Measurements from ENCODE around the gene DUOXA2. TPM values are rescaled to one million over a fixed set of nuclear protein-coding genes. Genes with fewer than 3 reads are reported as not detected.

The DUOXA2 gene
- polyA plus RNA-seq, 1 donor from 2014 or later, result not detected

- no peak overlapping the region for H3K4me2 ChIP-seq (ENCODE audit: low read length)
- no peaks in the 10 kb centered on the region for H3K9me3 ChIP-seq (ENCODE audit: low read length)
- H3K9ac ChIP-seq (ENCODE audit: low read length), result no peak overlapping the region
- H3K27ac ChIP-seq (ENCODE audit: low read length), result no peak overlapping the region
- H3K36me3 ChIP-seq (ENCODE audit: insufficient read depth, low read length), result no peaks in the 10 kb centered on the region
- H3K27me3 ChIP-seq (ENCODE audit: insufficient read depth, low read depth, low read length), result peaks cover 95% of the 10 kb centered on the region
- H3F3A ChIP-seq (ENCODE audit: insufficient read depth, low read length, poor library complexity, severe bottlenecking), result no peaks in the 10 kb centered on the region
- H3K79me2 ChIP-seq (replicated peaks; ENCODE audit: insufficient read depth, low read length), result no peaks in the 10 kb centered on the region
- no peak for TF ChIP-seq RAD21 (conservative IDR thresholded peaks at IDR 0.05)
- TF ChIP-seq TAF1 (IDR thresholded peaks at IDR 0.05; ENCODE audit: low read depth), result no peak
- TF ChIP-seq SMC3 (conservative IDR thresholded peaks at IDR 0.05; ENCODE audit: poor library complexity), result no peak
- TF ChIP-seq EZH2 (IDR thresholded peaks at IDR 0.05; ENCODE audit: borderline replicate concordance, insufficient read depth, low read length, poor library complexity, severe bottlenecking), result no peak
- no peak for TF ChIP-seq MXI1 (conservative IDR thresholded peaks at IDR 0.05; ENCODE audit: poor library complexity, severe bottlenecking)
- no peak for TF ChIP-seq POLR2AphosphoS5 (IDR thresholded peaks at IDR 0.05)
- TF ChIP-seq EP300 (conservative IDR thresholded peaks at IDR 0.05; ENCODE audit: poor library complexity, severe bottlenecking), result no peak
- TF ChIP-seq, protein P1, sequence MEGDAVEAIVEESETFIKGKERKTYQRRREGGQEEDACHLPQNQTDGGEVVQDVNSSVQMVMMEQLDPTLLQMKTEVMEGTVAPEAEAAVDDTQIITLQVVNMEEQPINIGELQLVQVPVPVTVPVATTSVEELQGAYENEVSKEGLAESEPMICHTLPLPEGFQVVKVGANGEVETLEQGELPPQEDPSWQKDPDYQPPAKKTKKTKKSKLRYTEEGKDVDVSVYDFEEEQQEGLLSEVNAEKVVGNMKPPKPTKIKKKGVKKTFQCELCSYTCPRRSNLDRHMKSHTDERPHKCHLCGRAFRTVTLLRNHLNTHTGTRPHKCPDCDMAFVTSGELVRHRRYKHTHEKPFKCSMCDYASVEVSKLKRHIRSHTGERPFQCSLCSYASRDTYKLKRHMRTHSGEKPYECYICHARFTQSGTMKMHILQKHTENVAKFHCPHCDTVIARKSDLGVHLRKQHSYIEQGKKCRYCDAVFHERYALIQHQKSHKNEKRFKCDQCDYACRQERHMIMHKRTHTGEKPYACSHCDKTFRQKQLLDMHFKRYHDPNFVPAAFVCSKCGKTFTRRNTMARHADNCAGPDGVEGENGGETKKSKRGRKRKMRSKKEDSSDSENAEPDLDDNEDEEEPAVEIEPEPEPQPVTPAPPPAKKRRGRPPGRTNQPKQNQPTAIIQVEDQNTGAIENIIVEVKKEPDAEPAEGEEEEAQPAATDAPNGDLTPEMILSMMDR (IDR thresholded peaks at IDR 0.05; ENCODE audit: poor library complexity, severe bottlenecking), result no peak
- no peak for TF ChIP-seq REST (IDR thresholded peaks at IDR 0.05; ENCODE audit: borderline replicate concordance)
- no peak overlapping the region for H3K4me3 ChIP-seq (ENCODE audit: low read length)
- no peak overlapping the region for H2AFZ ChIP-seq (ENCODE audit: low read depth, low read length)
- H3K9me2 ChIP-seq (ENCODE audit: insufficient read depth, low read length), result no peaks in the 10 kb centered on the region
- no peaks in the 10 kb centered on the region for H4K20me1 ChIP-seq (ENCODE audit: insufficient read depth)
These were observed 17.4 kb downstream of the DUOXA2 start for GRCh38 chr15:45131510-45131909.

GRCh38 chr15:45132844-45133560 is 18.9 kb downstream of the DUOXA2 start:
- Histone ChIP-seq H3K9ac (ENCODE audit: low read length) (no peak overlapping the region), H4K20me1 (ENCODE audit: insufficient read depth) (no peaks in the 10 kb centered on the region), H3K9me2 (ENCODE audit: insufficient read depth, low read length) (no peaks in the 10 kb centered on the region), H3K4me3 (ENCODE audit: low read length) (no peak overlapping the region), H2AFZ (ENCODE audit: low read depth, low read length) (no peak overlapping the region), H3K36me3 (ENCODE audit: insufficient read depth, low read length) (no peaks in the 10 kb centered on the region), H3K27ac (ENCODE audit: low read length) (no peak overlapping the region), H3K79me2 (replicated peaks; ENCODE audit: insufficient read depth, low read length) (no peaks in the 10 kb centered on the region), H3K4me2 (ENCODE audit: low read length) (no peak overlapping the region), H3K27me3 (ENCODE audit: insufficient read depth, low read depth, low read length) (peaks cover 85% of the 10 kb centered on the region), H3F3A (ENCODE audit: insufficient read depth, low read length, poor library complexity, severe bottlenecking) (no peaks in the 10 kb centered on the region), H3K9me3 (ENCODE audit: low read length) (no peaks in the 10 kb centered on the region)
- TF ChIP-seq RAD21 (conservative IDR thresholded peaks at IDR 0.05), result no peak
- TF ChIP-seq SMC3 (conservative IDR thresholded peaks at IDR 0.05; ENCODE audit: poor library complexity), result no peak
- TF ChIP-seq REST (IDR thresholded peaks at IDR 0.05; ENCODE audit: borderline replicate concordance), result no peak
- TF ChIP-seq POLR2AphosphoS5 (IDR thresholded peaks at IDR 0.05), result no peak
